IPS DF 19.7 (cell line): Measurements from ENCODE around the gene OGA.
"Not testable (repeated sequence)": the region's sequence is repeated elsewhere in the genome, so short reads cannot be mapped to it uniquely, and the experiment has no call there.

Experiments used
- DNase-seq: peaks from one replicate; pipeline ENCODE4 v3.0.0-alpha.2; 2013; ENCODE audit warnings: low read depth, low spot score

The OGA gene

DNA sequence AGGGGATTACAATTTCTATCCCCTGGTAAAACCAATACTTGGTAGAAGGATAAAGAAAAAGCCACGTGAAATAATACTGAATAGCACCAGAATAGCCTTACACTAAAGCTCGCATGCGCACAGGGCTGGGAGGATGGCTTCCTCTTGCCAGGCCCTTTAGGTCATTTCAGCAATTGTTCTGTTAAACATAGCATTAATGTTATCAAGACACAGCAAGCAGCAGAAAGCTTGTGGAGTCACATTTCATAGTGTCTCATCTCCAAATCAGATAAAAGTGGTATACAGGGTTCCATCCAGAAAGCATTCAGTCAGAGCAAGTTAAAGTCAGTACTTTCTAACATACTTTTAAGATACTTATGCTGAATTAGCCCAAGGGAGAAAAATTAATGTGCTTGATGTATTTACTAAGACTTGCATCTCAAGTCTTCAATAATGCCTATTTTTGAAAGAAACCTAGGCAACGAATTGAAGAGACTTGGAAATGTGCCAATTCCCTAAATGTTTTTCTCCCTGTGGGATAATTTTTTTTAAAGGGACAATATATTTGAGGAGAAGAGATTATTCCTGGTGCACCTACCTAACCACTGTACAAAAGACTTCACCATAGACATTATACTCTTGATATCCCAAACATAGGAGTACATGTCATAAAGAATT is 20.7 kb downstream of the OGA start:
- DNase-seq = no peak

DNA sequence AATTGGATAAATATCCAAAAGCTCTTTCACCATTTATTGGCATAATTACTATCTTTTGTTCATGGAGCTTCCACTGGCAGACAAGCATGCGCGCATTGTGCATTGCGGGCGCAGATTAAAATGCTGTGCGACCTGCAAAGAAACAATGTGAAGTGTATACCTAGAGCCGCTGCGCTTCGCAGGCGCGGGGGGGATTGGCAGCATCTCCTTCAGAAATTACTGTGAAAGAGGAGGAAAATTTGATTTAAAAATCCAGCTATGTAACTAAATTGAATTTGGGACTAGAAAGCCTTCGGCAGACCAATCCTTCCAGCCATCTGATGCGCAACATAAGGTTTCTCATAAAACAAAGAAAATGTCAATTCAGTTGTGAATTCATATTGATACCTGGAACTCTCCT is 24.7 kb downstream of the OGA start:
- no peak for DNase-seq

DNA sequence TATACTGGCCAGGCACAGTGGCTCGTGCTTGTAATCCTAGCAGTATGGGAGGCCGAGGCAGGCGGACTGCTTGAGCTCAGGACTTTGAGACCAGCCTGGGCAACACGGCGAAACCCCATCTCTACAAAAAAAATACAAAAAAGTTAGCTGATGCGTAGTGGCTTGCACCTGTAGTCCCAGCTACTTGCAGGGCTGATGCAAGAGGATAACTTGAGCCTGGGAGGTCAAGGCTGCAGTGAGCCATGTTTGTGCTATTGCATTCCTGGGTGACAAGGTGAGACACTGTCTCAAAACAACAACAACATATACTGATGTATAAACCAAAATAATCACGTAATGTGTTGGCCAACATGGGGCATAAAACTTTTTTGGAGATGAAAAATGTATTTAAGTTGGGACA is 28.6 kb downstream of the OGA start:
- DNase-seq = no peak

DNA sequence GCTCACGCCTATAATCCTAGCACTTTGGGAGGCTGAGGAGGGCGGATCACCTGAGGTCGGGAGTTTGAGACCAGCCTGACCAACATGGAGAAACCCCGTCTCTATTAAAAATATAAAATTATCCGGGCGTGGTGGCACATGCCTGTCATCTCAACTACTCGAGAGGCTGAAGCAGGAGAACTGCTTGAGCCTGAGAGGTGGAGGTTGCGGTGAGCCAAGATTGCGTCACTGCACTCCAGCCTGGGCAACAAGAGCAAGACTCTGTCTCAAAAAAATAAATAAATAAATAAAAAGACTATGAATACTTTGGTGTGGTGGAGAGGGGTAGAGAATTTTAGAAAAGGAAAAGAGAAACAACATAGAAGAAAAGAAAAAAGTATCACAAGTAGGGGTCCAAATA is 29.0 kb downstream of the OGA start:
- not testable (repeated sequence) for DNase-seq

DNA sequence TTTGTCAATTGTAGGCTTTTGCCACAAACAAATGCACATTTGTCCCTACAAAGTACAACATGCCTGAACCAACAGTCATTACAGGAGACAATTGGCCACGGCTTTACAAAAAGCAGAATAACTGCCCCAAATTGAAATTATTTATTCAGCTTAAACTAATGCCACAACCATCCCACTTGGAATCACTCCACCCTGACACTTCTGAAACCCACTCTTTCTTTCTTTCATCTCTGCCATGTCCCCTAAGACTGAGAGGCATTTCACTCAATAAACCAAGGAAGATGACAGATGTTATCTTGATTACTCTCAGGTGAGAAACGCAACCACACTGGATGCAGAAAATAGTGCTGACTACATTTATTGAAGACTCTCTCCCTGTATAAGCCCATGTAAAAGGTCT is 32.4 kb downstream of the OGA start:
- no peak for DNase-seq

DNA sequence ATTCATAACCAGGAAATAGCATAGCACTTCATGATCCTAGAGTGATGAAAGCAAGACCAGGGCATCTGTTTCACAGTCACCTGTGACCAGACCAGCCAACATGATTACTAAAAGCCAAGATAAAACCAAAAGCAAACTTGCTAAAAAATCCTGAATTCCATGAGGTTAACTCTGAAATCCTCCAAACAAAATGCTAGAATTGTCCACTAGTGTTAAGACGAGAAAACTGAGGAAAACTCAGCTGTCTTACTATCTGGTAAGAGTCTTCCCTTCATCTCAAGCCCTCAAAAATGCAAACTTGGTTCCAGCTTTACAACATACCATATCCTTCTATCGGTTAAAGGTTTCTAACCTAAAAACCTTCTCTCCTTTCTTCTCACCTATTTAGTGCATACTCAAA is 33.7 kb downstream of the OGA start:
- no peak for DNase-seq

DNA sequence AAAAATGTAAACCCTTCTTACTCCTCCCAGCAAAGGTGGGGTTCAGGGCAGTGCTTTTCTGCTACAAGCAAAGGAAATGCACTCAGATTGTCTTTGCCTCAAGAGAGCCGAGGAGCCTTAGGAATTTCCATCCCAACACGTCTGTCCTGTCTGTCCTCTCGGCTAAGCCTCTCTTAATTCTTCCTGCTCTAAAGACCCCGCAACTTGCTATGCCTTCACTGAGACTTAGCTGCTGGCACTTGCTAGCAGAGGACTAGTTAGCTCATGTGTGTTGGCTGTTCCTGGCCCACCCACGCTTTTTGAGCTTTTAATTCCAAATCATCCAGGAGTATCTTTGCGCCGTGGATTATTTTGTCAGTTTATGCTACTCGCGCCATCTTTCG is 34.5 kb downstream of the OGA start:
- no peak for DNase-seq

DNA sequence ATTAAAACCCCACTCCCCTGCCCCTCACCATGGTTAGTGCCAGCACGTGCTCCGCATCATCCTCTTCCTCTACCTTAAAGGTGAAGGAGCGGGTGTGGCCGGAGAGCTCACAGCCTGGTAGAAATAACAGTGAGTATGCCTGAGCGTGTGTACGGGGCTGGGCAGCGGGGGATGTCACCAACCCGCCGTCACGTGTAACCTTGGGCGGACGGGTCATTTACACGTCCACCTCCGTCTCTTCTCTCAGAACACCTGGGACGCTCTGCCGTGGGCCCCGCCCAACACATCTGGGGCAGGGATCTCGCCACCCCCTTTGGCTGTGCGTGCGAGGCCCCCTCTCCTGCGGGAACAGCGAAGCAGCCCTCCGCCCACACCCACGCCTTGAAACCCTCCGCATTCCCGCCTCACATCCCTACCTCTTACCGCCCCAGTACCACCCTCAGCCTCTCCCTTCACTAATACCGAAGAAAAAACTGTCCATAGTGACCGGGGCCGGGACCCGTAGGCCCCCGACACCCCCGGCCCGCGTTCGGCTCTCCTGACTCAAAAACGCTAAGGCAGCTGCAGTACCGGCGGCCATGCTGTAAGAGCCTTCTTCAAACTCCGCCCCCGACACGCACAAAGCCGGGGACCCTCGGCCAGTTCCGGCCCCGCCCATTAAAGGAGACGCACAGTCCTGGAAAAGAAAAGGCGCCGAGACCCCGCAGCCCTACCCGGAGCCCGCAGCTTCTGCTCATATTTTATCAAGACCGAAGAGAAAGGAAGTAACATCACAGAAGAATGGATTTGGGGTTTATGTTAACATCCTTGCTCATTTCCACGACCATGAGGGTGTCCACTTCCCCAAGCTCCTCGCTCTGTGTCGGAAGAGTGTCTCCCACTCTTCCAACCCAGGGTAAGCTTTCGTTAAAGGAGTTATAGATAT is 35.2 kb downstream of the OGA start, which contains the start of gene NPM3:
Gene NPM3 (minus strand): TSS at position 636 of the 925 bp plus-strand sequence. CDS start 56 bp downstream, at position 580.
- DNase-seq = no peak

DNA sequence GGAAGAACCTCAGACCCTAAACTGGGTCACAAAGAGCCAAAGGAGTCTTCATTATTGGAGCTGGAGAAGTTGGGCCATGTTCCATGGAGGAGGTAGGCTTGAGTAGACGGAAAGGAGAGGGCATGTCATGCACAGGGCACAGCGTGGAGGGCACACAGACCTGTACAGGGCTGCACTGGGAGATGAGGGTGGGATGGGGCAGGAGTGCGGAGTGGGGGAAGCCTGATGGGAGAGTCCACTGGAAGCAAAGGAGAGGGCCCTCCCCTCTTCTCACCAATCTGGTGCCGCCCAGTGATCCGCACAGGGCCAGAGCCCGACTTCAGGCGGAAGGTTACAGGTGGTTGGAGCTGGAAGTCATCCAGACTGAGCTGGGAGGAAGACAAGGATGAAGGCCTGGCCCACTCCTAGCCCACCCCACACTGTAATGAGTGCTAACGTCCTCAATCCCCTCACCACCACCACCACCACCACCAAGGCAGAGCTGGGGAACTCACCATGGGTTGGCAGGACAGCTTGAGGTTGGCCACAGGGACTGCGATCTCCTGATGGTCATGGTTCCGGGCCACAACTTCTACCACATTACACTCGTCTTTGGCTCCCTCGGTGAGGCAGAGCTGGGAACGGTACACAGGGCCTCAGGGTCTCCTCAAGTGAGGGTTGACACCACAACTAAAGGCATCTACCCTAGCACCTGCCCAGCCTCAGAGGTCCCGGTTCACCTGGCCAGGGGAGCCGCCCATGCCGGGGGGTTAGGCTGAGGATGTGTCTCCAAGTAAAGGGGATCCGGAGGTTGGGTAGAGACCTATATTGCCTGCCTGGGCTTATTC is 36.0 kb downstream of the OGA start:
- DNase-seq = no peak

DNA sequence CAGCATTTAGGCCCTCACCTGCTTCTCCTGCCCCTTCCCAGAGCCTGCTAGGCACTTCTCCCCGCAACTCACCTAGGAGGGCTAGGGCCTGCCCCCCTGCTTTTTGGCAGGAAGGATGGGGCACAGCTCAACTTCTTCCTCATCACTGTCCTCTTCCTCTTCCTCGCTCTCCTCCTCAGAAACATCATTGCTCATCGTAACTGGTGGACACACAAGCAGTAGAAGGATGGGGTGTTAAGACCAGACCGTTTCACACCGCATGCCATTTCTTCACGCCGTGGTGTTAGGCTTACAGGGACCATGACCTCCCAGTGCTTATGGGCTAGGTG is 36.6 kb downstream of the OGA start:
- DNase-seq = no peak

DNA sequence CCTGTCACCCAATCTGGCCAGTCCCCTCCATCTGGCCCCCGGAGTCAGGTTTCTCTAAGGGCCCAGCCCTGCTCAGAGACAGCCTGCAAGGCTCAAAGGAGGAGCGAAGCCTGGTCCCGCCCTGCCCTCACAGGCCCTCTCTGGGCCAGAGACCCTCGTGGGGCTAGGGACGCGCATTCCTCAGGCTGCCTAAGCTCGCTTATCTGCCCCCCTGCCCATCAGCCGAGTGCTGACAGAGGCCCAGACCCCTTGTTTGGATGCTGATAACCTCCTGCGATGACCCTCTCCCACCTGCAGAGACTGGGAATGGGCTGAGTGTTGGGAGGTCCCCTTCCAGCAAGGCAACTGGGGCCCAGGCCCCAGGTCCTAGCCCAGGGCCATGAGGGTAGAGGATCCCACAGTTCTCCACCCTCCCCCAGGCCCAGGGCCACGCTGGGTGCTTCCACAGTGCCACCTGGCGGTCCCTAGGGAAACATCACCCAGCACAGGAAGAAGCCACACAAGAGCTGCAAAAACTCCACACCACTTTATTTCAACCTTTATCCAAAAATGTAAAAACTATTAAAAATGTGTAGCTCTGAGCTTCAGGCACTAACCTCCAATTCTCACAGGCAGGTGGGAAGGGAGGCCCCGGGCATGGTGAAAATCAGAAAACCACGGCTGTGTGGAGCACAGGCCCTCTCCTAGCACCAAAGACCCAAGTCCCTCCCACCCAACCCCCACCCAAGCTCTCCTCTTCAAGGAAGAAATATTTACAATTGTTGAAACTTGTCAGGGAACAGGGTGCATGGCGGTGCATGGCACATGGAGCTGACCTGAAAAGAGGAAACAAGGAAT is 37.2 kb downstream of the OGA start:
- DNase-seq = no peak

DNA sequence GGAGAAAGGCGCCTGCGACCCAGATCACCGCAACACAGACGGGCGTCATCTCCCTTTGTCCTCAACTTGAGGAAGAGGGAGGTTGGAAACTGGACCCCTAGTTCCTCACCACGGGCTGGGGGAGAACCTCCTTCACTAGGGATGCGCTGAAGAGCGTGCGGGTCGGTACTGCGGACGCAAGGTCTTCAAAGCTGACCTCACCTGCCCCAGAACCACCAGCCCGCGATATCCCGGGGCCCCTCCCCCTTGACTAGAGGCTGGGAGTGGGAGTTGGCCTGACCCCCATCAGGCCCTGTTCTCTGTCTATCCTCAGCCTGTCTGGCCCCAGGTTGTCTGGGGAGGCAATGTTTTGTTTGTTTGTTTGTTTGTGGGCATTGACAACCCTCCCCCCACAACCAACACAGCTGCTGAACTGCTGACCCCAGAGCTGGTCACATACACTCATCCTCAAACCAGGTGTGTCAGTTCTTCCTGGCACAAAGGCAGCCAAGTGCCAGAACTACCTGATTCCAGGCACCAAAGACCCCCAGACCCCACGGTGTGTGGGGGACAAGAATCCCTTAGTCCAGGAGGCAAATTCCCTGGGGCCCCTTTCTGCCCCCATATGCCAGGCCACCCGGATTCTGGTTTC is 37.9 kb downstream of the OGA start:
- DNase-seq = no peak

DNA sequence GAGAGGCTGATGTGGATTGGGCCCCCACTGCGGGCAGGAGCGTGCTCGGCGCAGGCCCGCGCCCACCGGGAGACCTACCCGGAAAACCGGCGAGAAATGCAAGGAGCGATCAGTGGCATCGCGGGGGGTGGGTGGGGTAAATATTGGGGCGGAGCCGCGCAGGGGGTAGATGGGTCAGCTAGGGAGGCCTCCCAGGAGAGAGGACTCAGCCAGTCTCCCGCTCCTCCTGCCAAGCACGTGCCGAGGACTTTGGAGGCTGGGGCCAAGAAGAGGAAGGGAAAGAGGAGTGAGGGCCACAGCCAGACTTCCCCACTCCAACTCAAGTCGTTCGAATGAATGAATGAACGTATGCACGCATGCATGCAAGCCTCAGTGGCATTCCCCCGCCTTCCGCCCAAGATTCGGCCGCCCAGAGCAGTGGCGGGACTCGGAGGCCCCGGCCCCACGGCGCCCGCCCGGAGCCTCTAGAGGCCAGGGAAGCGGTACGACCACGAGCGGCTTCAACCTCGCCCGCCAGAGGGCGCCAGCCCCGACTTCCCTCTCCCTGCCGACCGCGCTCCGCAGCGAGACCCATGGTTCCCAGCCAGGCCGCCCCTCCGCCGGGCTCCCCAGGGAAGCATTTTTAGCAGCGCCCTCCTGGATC is 38.6 kb downstream of the OGA start:
- no peak for DNase-seq

DNA sequence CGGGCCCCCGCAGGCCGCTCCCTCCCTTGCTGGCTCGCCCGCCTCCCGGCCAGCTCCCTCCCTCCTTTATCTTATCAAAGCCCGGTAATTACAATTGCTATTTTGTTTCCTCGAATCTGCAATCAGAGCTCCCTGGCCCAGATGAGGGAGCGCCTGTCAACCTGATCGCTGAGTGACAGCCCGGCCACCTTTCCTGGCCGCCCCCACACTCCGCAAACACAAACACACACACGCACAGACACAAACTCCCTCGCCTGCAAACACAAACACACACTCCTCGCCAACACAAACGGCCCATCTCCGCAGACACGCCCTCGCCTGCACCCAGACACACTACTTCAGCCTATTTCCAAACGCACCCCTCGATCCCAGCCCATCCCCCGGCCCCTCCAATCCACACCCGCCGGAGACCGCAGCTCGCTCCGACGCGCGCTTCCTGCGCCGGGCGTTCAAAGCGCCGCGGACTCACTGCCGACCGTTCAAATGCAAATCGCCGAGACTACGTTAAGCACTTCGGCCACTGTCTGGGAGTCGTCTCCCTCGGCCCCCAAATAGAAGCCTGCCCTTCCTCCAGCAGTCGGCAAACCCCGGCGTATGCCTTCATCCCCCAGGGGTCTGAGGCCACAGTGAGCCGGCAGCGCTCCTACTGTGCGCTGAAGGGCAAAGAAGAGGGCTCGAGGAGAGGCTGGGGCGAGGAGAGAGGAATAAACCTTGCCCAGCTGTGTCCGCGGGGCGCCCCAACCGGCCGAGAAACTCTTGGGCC is 39.3 kb downstream of the OGA start:
- DNase-seq = peak; percentile 73

DNA sequence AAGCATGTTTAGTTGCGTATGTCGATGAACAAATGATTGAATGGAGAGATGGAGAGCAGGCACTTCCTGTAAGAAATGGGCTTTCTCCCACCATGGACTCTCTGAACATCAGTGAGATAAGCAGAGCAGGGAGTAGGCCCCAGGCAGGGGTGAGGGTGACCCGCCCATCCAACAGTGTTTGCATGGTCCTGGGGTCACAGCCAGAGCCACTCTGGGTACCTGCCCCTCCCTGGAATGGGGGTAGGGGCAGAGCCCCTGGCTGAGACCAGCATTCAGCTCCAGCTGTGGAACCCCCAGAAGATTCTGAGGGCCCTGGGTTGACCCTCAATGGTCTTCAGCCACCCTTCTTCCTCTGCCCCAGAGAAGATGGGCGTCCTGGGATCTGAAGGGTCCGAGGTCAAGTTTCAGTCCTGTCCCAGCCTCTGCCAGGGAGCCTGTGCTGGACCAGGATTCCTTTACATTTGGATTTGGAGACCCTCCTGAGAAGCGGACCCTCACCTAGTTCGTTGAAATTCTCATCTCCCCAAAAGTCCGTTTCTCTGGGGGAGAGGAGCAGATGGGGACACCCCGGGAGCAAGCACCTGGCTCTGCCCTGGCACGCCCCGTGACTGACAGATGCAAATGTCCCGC is 40.0 kb downstream of the OGA start:
- DNase-seq = no peak

DNA sequence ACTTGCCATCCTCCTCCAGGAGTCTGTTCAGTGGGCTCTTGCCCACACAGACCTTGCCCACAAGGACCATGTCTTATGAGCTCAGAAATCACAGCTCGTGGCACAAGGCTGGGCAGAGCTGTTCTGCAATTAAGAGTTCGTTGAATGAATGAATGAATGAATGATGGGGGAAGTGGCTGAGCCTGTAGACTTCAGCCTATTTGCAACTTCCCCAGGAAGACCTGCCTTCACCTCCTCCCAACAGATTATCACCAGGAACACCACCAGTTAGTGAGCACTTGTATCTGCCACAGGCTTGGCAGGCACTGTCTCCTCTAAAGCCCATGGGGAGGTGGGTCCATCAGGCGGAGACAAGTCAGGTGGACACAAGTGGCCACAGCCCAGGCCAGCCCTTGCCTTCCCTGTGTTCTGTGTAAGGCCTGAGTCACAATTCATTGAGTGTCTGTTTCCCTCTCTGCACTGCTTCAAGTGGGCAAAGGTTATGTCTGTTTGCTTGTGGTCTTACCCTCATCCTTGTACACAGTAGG is 40.6 kb downstream of the OGA start:
- DNase-seq = no peak

DNA sequence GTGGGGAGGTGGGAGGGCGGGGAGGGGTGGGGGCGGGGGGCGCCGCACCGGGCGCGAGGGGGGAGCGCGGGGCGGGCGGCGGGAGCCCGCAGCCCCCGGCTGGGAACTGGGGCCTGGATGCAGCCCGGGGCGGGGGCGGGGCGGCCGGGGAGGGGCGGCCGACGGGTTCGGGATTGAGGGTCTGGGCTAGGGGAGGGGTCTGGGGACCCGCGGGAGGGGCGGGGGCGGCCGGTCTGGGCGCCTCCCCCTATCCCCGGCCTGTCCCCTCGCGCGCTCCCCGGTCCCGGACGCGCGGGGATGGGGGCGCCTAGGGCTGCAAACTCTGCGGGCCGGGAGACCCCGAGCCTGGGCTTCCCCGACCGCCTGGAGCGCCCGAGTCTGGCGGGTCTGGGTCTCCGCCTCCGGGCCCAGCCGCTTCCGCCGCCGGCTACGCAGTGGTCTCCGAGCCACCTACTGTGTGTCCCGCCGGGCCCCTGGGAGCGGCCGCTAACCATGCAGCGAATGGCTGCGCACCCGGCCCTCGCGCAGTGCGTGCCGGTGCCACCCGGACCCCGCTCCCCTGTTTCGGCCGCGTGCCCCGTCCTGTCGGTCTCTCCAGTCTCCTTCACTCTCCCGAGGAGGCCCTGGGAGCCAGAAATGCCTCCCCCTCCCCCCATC is 42.0 kb downstream of the OGA start:
- DNase-seq = no peak
